ENCODE data around the gene DZANK1.

GRCh38 chr20:18496042-18496441, 29.2 kb upstream of the DZANK1 start:
- TF ChIP-seq ZNF324 (tag by site-specific recombination; IDR thresholded peaks at IDR 0.05) (no peak), YY1 (tag by site-specific recombination; IDR thresholded peaks at IDR 0.05) (no peak), ZNF394 (tag by site-specific recombination; IDR thresholded peaks at IDR 0.05; ENCODE audit: borderline replicate concordance) (no peak)

All from HEK293 (cell line).